Panc1 (cell line): ENCODE results near the gene WDR76. TPM values are rescaled to one million over a fixed set of nuclear protein-coding genes. Genes with fewer than 3 reads are reported as not detected.
A peak's percentile ranks its signal among the peaks of the same experiment; 100 is the strongest.

ENCODE experiments used
- ATAC-seq: fragments of 200-7000 bp; cut with Tn5 transposase; 2 replicates; pipeline ENCODE4 v1.9.1; 2020; ENCODE audit warnings: mild to moderate bottlenecking, moderate library complexity
- BruUV-seq: library from RNA; stranded (reverse); fragments of 400-500 nt; replicated peaks from 2 replicates; lab custom pipeline; 2021; lab: Mats Ljungman, UMichigan
- CTCF ChIA-PET: fragments of 300-600 bp; sonication (Branson Sonifier 250); formaldehyde crosslinking; loops from one replicate; lab custom pipeline; 2022; ENCODE audit warnings: antibody characterized with exemption; lab: Charles Lee
- POLR2A ChIA-PET: fragments of 300-600 bp; sonication (Branson Sonifier 250); formaldehyde crosslinking; loops from one replicate; lab custom pipeline; 2022; ENCODE audit warnings: antibody characterized with exemption; lab: Charles Lee
- DNase-seq: peaks from one replicate; pipeline ENCODE4 v3.0.0-alpha.2; 2010; ENCODE audit warnings: low read depth, low spot score
- H3K27ac ChIP-seq: 2 replicates; pipeline ENCODE4 v1.5.1; 2011; ENCODE audit warnings: mild to moderate bottlenecking, low read length, inconsistent platforms
- H3K27me3 ChIP-seq: fragments of 200-500 bp; sonication (Bioruptor generic); 2 replicates; pipeline ENCODE4 v1.6.0; 2014; ENCODE audit warnings: low read length, inconsistent platforms; ENCODE audit not compliant: control insufficient read depth, insufficient read depth
- H3K36me3 ChIP-seq: fragments of 200-500 bp; sonication (Bioruptor generic); 2 replicates; pipeline ENCODE4 v1.5.1; 2014; ENCODE audit warnings: inconsistent platforms, mild to moderate bottlenecking, low read length, moderate library complexity; ENCODE audit not compliant: control insufficient read depth, insufficient read depth
- H3K4me1 ChIP-seq: 2 replicates; pipeline ENCODE4 v1.5.1; 2011; ENCODE audit warnings: inconsistent platforms, mild to moderate bottlenecking, low read length, moderate library complexity; ENCODE audit not compliant: control insufficient read depth, insufficient read depth
- H3K4me3 ChIP-seq, 2 experiments: 2 replicates each; pipeline ENCODE4 v1.5.1; 2011 to 2012; ENCODE audit warnings: low read depth in 2 of 2, low read length in 2 of 2, mild to moderate bottlenecking in 2 of 2, inconsistent platforms in 1 of 2, moderate library complexity in 1 of 2
- H3K9me3 ChIP-seq: fragments of 200-500 bp; sonication (Bioruptor generic); 2 replicates; pipeline ENCODE4 v1.5.1; 2014; ENCODE audit warnings: low read depth, mild to moderate bottlenecking, inconsistent platforms, low read length, moderate library complexity; ENCODE audit not compliant: control insufficient read depth, insufficient read depth
- CTCF ChIP-seq: fragments of 450-650 bp; IDR thresholded peaks from 2 replicates; pipeline ENCODE4 v1.5.1; 2017; ENCODE audit warnings: mild to moderate bottlenecking
- POLR2AphosphoS5 ChIP-seq: IDR thresholded peaks from 2 replicates; pipeline ENCODE4 v1.6.1; 2012; ENCODE audit warnings: mild to moderate bottlenecking, low read depth, low read length, moderate library complexity
- REST ChIP-seq, 2 experiments: IDR thresholded peaks; 2 replicates each; pipeline ENCODE4 v1.6.1; 2011 to 2012; ENCODE audit warnings: low read depth in 2 of 2, control low read depth in 1 of 2, low read length in 1 of 2, mild to moderate bottlenecking in 1 of 2, moderate library complexity in 1 of 2; ENCODE audit not compliant: insufficient read depth in 1 of 2
- SIN3A ChIP-seq: IDR thresholded peaks from 2 replicates; pipeline ENCODE4 v1.6.1; 2012; ENCODE audit warnings: low read depth, mild to moderate bottlenecking, low read length, moderate library complexity, borderline replicate concordance; ENCODE audit not compliant: insufficient read depth
- TCF7L2 ChIP-seq: IDR thresholded peaks from 2 replicates; pipeline ENCODE4 v1.6.1; 2011; ENCODE audit warnings: mild to moderate bottlenecking, low read depth, low read length, inconsistent platforms
- in situ Hi-C: cut with HindIII; loops from 2 replicates; pipeline ENCODE4 v1.10.0; 2016; ENCODE audit warnings: low sequenced_read_pairs, low pct_unique_long_range_greater_than_20kb
- intact Hi-C: fragments of 100-400 bp; cut with micrococcal nuclease; formaldehyde crosslinking; loops from one replicate; pipeline ENCODE4 v1.10.0; 2022; ENCODE audit not compliant: unreplicated experiment
- total RNA-seq: library from RNA; stranded (reverse); gene quantifications from one replicate; pipeline ENCODE4 v1.2.1, GENCODE V29; 2021; ENCODE audit not compliant: unreplicated experiment

WDR76 gene
- total RNA-seq, 1 experiment from 2014 or later = 40.0 TPM

GRCh38 chr15:43911235-43911781 lies 84.5 kb downstream of the WDR76 start:
- CTCF ChIA-PET = no interaction called here
- no peak for TF ChIP-seq TCF7L2
- TF ChIP-seq REST (IDR thresholded peaks at IDR 0.05; ENCODE audit: insufficient read depth in 1 of 2, low read depth in 2 of 2, low read length in 1 of 2) = no peak
- TF ChIP-seq POLR2AphosphoS5 = no peak
- TF ChIP-seq CTCF = no peak
- TF ChIP-seq SIN3A = no peak
- in situ Hi-C loops (no loop called here), intact Hi-C loops (no loop called here)
- DNase-seq (peak; percentile 41), ATAC-seq (no peak)
- POLR2A ChIA-PET = no interaction called here
- no peak overlapping the region for H3K4me3 ChIP-seq
- BruUV-seq = no TSS peak
- peaks cover 20% of the 10 kb centered on the region for H3K4me1 ChIP-seq
- H3K27ac ChIP-seq = no peak overlapping the region
- H3K9me3 ChIP-seq = no peaks in the 10 kb centered on the region
- H3K36me3 ChIP-seq = no peaks in the 10 kb centered on the region
- no peaks in the 10 kb centered on the region for H3K27me3 ChIP-seq

GRCh38 chr15:43912208-43912607 lies 85.4 kb downstream of the WDR76 start:
- DNase-seq = no peak
- Histone ChIP-seq H3K36me3 (no peaks in the 10 kb centered on the region), H3K27me3 (no peaks in the 10 kb centered on the region), H3K4me3 (no peak overlapping the region), H3K9me3 (no peaks in the 10 kb centered on the region), H3K4me1 (peaks cover 20% of the 10 kb centered on the region), H3K27ac (no peak overlapping the region)
- BruUV-seq = no TSS peak
- ATAC-seq = no peak
- no peak for TF ChIP-seq TCF7L2
- TF ChIP-seq CTCF = no peak
- TF ChIP-seq SIN3A = no peak
- TF ChIP-seq REST (IDR thresholded peaks at IDR 0.05; ENCODE audit: insufficient read depth in 1 of 2, low read depth in 2 of 2, low read length in 1 of 2) = no peak
- no peak for TF ChIP-seq POLR2AphosphoS5
- in situ Hi-C loops (no loop called here), intact Hi-C loops (no loop called here)
- POLR2A ChIA-PET = no interaction called here
- CTCF ChIA-PET = no interaction called here
